Measurements from ENCODE around the gene VARS2. TPM values are rescaled to one million over a fixed set of nuclear protein-coding genes. Genes with fewer than 3 reads are reported as not detected.
A peak's percentile ranks its signal among the peaks of the same experiment; 100 is the strongest.

The VARS2 gene
- total RNA-seq, 1 donor from 2014 or later, result 34.7 TPM

GRCh38 chr6:30881392-30882203 lies 32.4 kb upstream of the VARS2 start:
- TF ChIP-seq, protein P1, sequence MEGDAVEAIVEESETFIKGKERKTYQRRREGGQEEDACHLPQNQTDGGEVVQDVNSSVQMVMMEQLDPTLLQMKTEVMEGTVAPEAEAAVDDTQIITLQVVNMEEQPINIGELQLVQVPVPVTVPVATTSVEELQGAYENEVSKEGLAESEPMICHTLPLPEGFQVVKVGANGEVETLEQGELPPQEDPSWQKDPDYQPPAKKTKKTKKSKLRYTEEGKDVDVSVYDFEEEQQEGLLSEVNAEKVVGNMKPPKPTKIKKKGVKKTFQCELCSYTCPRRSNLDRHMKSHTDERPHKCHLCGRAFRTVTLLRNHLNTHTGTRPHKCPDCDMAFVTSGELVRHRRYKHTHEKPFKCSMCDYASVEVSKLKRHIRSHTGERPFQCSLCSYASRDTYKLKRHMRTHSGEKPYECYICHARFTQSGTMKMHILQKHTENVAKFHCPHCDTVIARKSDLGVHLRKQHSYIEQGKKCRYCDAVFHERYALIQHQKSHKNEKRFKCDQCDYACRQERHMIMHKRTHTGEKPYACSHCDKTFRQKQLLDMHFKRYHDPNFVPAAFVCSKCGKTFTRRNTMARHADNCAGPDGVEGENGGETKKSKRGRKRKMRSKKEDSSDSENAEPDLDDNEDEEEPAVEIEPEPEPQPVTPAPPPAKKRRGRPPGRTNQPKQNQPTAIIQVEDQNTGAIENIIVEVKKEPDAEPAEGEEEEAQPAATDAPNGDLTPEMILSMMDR (IDR thresholded peaks at IDR 0.05; ENCODE audit: insufficient read depth, low read length, poor library complexity, severe bottlenecking), result no peak
- Histone ChIP-seq H3K36me3 (ENCODE audit: control insufficient read depth, insufficient read depth, low read length) (no peaks in the 10 kb centered on the region), H3K4me3 (ENCODE audit: low read depth, low read length) (no peak overlapping the region), H3K27me3 (ENCODE audit: control insufficient read depth, insufficient read depth, low read length) (no peaks in the 10 kb centered on the region)
- no peak for DNase-seq (ENCODE audit: low read depth)

GRCh38 chr6:30882204-30882758 lies 31.8 kb upstream of the VARS2 start:
- TF ChIP-seq, protein P1 (IDR thresholded peaks at IDR 0.05; ENCODE audit: insufficient read depth, low read length, poor library complexity, severe bottlenecking), result no peak
- H3K4me3 ChIP-seq (ENCODE audit: low read depth, low read length), result peak overlapping the region; percentile 62

GRCh38 chr6:30882759-30883684 lies 31.0 kb upstream of the VARS2 start:
- no peaks in the 10 kb centered on the region for H3K36me3 ChIP-seq (ENCODE audit: control insufficient read depth, insufficient read depth, low read length)
- no peaks in the 10 kb centered on the region for H3K27me3 ChIP-seq (ENCODE audit: control insufficient read depth, insufficient read depth, low read length)
- TF ChIP-seq, protein P1 (IDR thresholded peaks at IDR 0.05; ENCODE audit: insufficient read depth, low read length, poor library complexity, severe bottlenecking), result no peak
- peak overlapping the region; percentile 62 for H3K4me3 ChIP-seq (ENCODE audit: low read depth, low read length)
- DNase-seq (ENCODE audit: low read depth), result no peak

More at GRCh38 chr6:30882204-30882758, 31.8 kb upstream of the VARS2 start:
- no peak for DNase-seq (ENCODE audit: low read depth)
- Histone ChIP-seq H3K36me3 (ENCODE audit: control insufficient read depth, insufficient read depth, low read length) (no peaks in the 10 kb centered on the region), H3K27me3 (ENCODE audit: control insufficient read depth, insufficient read depth, low read length) (no peaks in the 10 kb centered on the region)

DNA sequence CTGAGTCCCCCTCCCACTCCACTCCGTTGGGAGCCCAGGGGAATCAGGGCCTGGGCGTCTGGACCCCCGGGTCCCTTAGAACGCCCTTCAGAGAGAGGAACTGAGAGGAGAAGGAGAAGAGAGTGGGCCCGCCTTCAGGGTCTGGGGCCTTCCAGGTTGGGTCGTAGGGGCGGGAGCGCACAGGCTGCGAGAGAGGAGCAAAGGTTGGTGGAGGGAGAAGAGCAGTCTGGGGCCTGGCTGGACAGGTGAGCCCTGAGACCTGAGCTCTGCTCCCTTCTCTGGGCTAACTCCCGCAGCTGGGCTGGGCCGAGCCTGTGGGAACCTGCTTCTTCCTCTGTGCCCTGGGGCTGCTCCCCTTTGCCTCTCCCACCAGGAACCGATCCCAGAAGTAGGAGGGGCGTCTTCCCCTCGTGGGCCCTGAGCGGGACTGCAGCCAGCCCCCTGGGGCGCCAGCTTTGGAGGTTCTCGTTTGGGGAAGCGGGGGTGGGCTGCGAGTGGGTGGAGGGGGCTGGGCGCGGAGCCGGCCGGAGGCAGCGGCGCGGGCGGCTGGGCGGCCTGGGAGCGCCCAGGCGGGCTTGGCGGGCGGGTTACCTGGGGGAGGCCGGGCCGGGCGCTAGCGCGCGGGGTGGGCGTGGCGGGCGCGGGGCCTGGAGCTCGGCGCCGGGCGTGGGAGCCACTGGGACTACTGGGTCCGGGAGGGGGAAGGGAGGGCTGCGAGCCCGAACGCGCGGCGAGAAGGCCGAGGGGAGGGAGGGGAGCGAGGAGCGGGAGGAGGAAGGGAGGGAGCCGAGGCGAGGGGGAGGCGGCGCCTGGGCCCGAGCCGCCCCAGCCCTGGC lies 30.1 kb upstream of the VARS2 start, which contains the start of gene DDR1:
Gene DDR1 (plus strand): TSS at position 835 of the 836 bp plus-strand sequence. CDS start 4,211 bp downstream, outside the sequence.
- Histone ChIP-seq H3K36me3 (ENCODE audit: control insufficient read depth, insufficient read depth, low read length) (no peaks in the 10 kb centered on the region), H3K27me3 (ENCODE audit: control insufficient read depth, insufficient read depth, low read length) (no peaks in the 10 kb centered on the region), H3K4me3 (ENCODE audit: low read depth, low read length) (peak within 1 kb of the TSS; percentile 62)
- TF ChIP-seq, protein P1 (IDR thresholded peaks at IDR 0.05; ENCODE audit: insufficient read depth, low read length, poor library complexity, severe bottlenecking), result no peak
- DNase-seq (ENCODE audit: low read depth), result no peak
